Measurements from ENCODE around the gene ANKRD30A.

DNA sequence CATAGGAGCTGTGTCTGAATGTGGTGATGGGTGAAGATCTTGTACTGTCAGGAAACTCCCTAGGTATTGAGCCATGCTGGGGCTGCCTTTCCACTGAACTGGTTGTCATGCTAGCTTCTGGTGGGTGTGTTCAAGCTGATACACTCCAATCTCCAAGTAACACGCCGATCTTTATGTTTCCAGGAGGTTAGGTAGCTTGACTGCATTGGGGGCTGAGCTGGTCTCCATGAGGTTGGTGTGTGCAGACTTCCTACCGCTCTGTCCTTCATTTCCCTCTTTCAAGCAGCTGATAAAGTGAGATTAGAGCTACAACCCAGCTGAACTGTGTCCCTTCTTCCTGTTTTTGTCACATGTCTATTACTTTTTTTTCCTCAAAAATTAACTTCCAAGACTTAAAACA, 265.5 kb downstream of the ANKRD30A start:
- TF ChIP-seq, protein P1, sequence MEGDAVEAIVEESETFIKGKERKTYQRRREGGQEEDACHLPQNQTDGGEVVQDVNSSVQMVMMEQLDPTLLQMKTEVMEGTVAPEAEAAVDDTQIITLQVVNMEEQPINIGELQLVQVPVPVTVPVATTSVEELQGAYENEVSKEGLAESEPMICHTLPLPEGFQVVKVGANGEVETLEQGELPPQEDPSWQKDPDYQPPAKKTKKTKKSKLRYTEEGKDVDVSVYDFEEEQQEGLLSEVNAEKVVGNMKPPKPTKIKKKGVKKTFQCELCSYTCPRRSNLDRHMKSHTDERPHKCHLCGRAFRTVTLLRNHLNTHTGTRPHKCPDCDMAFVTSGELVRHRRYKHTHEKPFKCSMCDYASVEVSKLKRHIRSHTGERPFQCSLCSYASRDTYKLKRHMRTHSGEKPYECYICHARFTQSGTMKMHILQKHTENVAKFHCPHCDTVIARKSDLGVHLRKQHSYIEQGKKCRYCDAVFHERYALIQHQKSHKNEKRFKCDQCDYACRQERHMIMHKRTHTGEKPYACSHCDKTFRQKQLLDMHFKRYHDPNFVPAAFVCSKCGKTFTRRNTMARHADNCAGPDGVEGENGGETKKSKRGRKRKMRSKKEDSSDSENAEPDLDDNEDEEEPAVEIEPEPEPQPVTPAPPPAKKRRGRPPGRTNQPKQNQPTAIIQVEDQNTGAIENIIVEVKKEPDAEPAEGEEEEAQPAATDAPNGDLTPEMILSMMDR (conservative IDR thresholded peaks at IDR 0.05; ENCODE audit: low read depth, low read length): no peak
- TF ChIP-seq EZH2 (IDR thresholded peaks at IDR 0.05; ENCODE audit: low read length, unreplicated experiment): no peak
- TF ChIP-seq EZH2phosphoT487 (IDR thresholded peaks at IDR 0.05; ENCODE audit: borderline replicate concordance, low read length): no peak
